Lung (tissue), 12 donors: ENCODE data around the gene ZYG11B. TPM values are rescaled to one million over a fixed set of nuclear protein-coding genes. Genes with fewer than 3 reads are reported as not detected.
"Not testable (repeated sequence)": the region's sequence is repeated elsewhere in the genome, so short reads cannot be mapped to it uniquely, and the experiment has no call there.

ENCODE experiments used
- ATAC-seq: fragments of 200-7000 bp; cut with Tn5 transposase; one replicate; pipeline ENCODE4 v1.9.1; 2020; ENCODE audit warnings: moderate number of reproducible peaks; ENCODE audit not compliant: insufficient read depth, low FRiP score
- DNase-seq, 3 donors: peaks; one replicate each; pipeline ENCODE4 v3.0.0-alpha.2; 2013 to 2017
- H3K27ac ChIP-seq, 2 donors: one replicate each; pipeline ENCODE4 v1.5.1; 2013; ENCODE audit warnings: mild to moderate bottlenecking in 2 of 2, moderate library complexity in 2 of 2, control low read depth in 1 of 2, inconsistent platforms in 1 of 2, low read depth in 1 of 2, low read length in 1 of 2
- H3K27me3 ChIP-seq, 3 donors: one replicate each; pipeline ENCODE4 v1.5.1; 2013; ENCODE audit warnings: low read length in 2 of 3; ENCODE audit not compliant: control insufficient read depth in 3 of 3, insufficient read depth in 3 of 3
- H3K36me3 ChIP-seq, 4 donors: one replicate each; pipeline ENCODE4 v1.5.1; 2013; ENCODE audit warnings: low read length in 4 of 4, mild to moderate bottlenecking in 1 of 4, moderate library complexity in 1 of 4; ENCODE audit not compliant: control insufficient read depth in 4 of 4, insufficient read depth in 4 of 4
- H3K4me1 ChIP-seq, 5 donors: one replicate each; pipeline ENCODE4 v1.5.1; 2013; ENCODE audit warnings: low read length in 5 of 5, mild to moderate bottlenecking in 2 of 5, moderate library complexity in 1 of 5; ENCODE audit not compliant: control insufficient read depth in 5 of 5, insufficient read depth in 5 of 5
- H3K4me3 ChIP-seq: one replicate; pipeline ENCODE4 v1.5.1; 2013; ENCODE audit warnings: mild to moderate bottlenecking, control low read depth, moderate library complexity
- H3K9ac ChIP-seq, 2 donors: one replicate each; pipeline ENCODE4 v1.5.1; 2013; ENCODE audit warnings: low read length in 2 of 2, control low read depth in 1 of 2; ENCODE audit not compliant: insufficient read depth in 1 of 2
- H3K9me3 ChIP-seq, 4 donors: one replicate each; pipeline ENCODE4 v1.5.1; 2013; ENCODE audit warnings: low read length in 3 of 4, mild to moderate bottlenecking in 1 of 4, moderate library complexity in 1 of 4; ENCODE audit not compliant: control insufficient read depth in 4 of 4, insufficient read depth in 3 of 4
- WGBS, 2 donors: extraction: QIAGEN DNeasy Blood & Tissue Kit; methylation state at CpG; one replicate each; pipeline ENCODE4 v1.1.7; 2013; 5-methylcytosine and 5-hydroxymethylcytosine counted together
- polyA plus RNA-seq, 2 donors: library from polyadenylated mRNA; stranded (reverse); fragments of 200-250 nt; gene quantifications; one replicate each; pipeline ENCODE4 v1.2.1, GENCODE V29; 2013
- total RNA-seq, 2 donors: library from RNA; depleted of rRNA in 1 of 2; stranded (reverse); fragments of >200 nt in 1 of 2; gene quantifications; one replicate each; pipeline ENCODE4 v1.2.1, GENCODE V29; 2014 to 2021
- TF ChIP-seq, protein P1 (sequence below): IDR thresholded peaks from 2 replicates; pipeline ENCODE4 v1.5.1; 2012; ENCODE audit warnings: mild to moderate bottlenecking; ENCODE audit errors: control extremely low read depth, extremely low read depth
- donor health status: control.
- donor health status: control.
- donor health status: Bipolar disorder and iron deficiency.
- donor health status: healthy.
- donor health status: DM: yes; HTN: yes; CAD: no.

ZYG11B gene
- total and polyA plus RNA-seq, 4 donors: 5.7 to 39.0 (median 16.8) TPM

DNA sequence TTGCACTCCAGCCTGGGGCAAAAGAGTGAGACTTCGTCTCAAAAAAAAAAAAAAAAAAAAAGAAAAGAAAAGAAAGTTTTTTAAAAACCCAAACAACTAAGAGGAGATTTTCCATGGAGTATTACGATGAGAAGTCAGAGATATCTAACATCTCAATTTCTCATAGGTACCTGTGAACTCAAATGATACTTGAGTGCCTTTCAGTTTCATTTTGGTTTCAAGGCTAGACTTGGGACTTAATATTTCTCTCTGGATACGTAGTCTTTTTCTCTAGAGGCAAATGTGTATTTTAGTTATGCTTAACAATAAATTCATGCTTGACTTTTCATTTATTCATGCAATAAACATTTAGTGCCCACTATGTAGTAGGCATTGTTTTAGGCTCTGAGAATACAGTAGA is 15.0 kb downstream of the ZYG11B start:
- Histone ChIP-seq H3K27me3 (no peaks in the 10 kb centered on the region), H3K9me3 (no peaks in the 10 kb centered on the region), H3K36me3 (no peaks in the 10 kb centered on the region), H3K4me3 (no peak overlapping the region), H3K4me1 (peaks cover 0 to 15% (median 0%) of the 10 kb centered on the region in 5 donors), H3K27ac (no peak overlapping the region), H3K9ac (no peak overlapping the region)
- TF ChIP-seq, protein P1, sequence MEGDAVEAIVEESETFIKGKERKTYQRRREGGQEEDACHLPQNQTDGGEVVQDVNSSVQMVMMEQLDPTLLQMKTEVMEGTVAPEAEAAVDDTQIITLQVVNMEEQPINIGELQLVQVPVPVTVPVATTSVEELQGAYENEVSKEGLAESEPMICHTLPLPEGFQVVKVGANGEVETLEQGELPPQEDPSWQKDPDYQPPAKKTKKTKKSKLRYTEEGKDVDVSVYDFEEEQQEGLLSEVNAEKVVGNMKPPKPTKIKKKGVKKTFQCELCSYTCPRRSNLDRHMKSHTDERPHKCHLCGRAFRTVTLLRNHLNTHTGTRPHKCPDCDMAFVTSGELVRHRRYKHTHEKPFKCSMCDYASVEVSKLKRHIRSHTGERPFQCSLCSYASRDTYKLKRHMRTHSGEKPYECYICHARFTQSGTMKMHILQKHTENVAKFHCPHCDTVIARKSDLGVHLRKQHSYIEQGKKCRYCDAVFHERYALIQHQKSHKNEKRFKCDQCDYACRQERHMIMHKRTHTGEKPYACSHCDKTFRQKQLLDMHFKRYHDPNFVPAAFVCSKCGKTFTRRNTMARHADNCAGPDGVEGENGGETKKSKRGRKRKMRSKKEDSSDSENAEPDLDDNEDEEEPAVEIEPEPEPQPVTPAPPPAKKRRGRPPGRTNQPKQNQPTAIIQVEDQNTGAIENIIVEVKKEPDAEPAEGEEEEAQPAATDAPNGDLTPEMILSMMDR: no peak
- 79 to 82% methylated on average over 3 of the region's 3 CpGs for WGBS, 2 donors
- DNase-seq: no peak
- ATAC-seq: no peak

GRCh38 chr1:52746189-52746588 is 19.9 kb downstream of the ZYG11B start:
- 82 to 95% methylated on average over 4 of the region's 4 CpGs for WGBS, 2 donors
- H3K9ac ChIP-seq: no peak overlapping the region
- H3K4me1 ChIP-seq: peaks cover 0 to 15% (median 2%) of the 10 kb centered on the region in 5 donors
- H3K36me3 ChIP-seq: no peaks in the 10 kb centered on the region
- TF ChIP-seq, protein P1: no peak
- DNase-seq (no peak), ATAC-seq (no peak)
- no peak overlapping the region for H3K4me3 ChIP-seq
- H3K9me3 ChIP-seq: no peaks in the 10 kb centered on the region
- no peaks in the 10 kb centered on the region for H3K27me3 ChIP-seq
- no peak overlapping the region for H3K27ac ChIP-seq

DNA sequence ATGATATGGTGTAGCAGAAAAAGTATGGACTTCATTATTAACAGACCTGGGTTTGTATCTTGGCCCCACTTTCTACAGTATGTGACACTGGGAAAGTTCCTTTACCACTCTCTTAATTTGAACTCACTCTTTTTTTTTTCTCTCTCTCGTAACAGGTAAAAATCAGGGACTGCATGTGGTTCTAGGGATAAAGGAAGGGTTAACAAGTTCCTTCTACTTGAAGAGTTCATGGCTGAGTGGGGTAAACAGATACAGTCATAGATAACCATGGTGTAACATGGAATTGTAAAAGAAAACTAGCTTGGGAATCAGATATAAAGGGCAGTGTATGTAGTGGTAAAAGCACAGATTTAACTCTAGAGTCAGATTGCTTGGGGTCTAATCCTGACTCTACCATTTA is 21.2 kb downstream of the ZYG11B start:
- H3K4me1 ChIP-seq: peaks cover 5 to 27% (median 9%) of the 10 kb centered on the region in 5 donors
- WGBS, 2 donors: 84 to 89% methylated on average over 1 of the region's 1 CpG
- H3K36me3 ChIP-seq: no peaks in the 10 kb centered on the region
- no peaks in the 10 kb centered on the region for H3K27me3 ChIP-seq
- H3K9ac ChIP-seq: no peak overlapping the region
- H3K9me3 ChIP-seq: no peaks in the 10 kb centered on the region
- H3K4me3 ChIP-seq: no peak overlapping the region
- no peak for DNase-seq
- TF ChIP-seq, protein P1: no peak
- ATAC-seq: no peak
- H3K27ac ChIP-seq: no peak overlapping the region

- DNase-seq (peak in 2 of 3 donors; percentile 19 to 21), ATAC-seq (no peak)
- TF ChIP-seq, protein P1: peak; percentile 5
- no peak overlapping the region for H3K27ac ChIP-seq
- no peaks in the 10 kb centered on the region for H3K9me3 ChIP-seq
- H3K4me3 ChIP-seq: no peak overlapping the region
- no peaks in the 10 kb centered on the region for H3K36me3 ChIP-seq
- H3K4me1 ChIP-seq: peaks cover 5 to 27% (median 9%) of the 10 kb centered on the region in 5 donors
- no peak overlapping the region for H3K9ac ChIP-seq
- no peaks in the 10 kb centered on the region for H3K27me3 ChIP-seq
Observed at GRCh38 chr1:52748119-52748518, 21.9 kb downstream of the ZYG11B start.

DNA sequence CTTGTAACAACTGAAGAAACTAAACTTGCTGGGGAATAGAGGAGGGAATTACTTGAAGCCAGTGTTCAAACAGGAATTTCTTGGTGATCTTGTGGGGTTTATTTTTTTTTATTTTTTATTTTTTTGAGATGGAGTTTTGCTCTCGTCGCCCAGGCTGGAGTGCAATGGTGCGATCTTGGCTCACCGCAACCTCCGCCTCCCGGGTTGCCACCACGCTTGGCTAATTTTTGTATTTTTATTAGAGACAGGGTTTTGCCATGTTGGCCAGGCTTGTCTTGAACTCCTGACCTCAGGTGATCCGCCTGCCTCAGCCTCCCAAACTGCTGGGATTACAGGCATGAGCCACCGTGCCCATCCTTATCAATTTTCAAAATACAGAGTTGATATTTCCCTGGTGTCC is 23.2 kb downstream of the ZYG11B start:
- ATAC-seq, DNase-seq, H3K27ac ChIP-seq, H3K36me3 ChIP-seq, H3K9me3 ChIP-seq, H3K27me3 ChIP-seq, H3K4me3 ChIP-seq, H3K9ac ChIP-seq: not testable (repeated sequence)
- H3K4me1 ChIP-seq: peaks cover 5 to 27% (median 9%) of the 10 kb centered on the region in 5 donors
- 85 to 96% methylated on average over 9 of the region's 9 CpGs for WGBS, 2 donors
